Spinal cord (tissue), 10 donors: ENCODE data around the gene ZNF652. TPM values are rescaled to one million over a fixed set of nuclear protein-coding genes. Genes with fewer than 3 reads are reported as not detected.
"Not testable (repeated sequence)": the region's sequence is repeated elsewhere in the genome, so short reads cannot be mapped to it uniquely, and the experiment has no call there.

Experiments
- DNase-seq, 6 donors: peaks; one replicate each; pipeline versions ENCODE4 v3.0.0 to v3.0.0-alpha.2; 2013 to 2015; ENCODE audit warnings: low spot score in 6 of 6, low read depth in 4 of 6
- H3K27ac ChIP-seq: one replicate; pipeline ENCODE4 v1.5.1; 2013; ENCODE audit warnings: low read depth, low read length, control low read depth
- H3K27me3 ChIP-seq: one replicate; pipeline ENCODE4 v1.6.1; 2013; ENCODE audit warnings: low read length; ENCODE audit not compliant: control insufficient read depth, insufficient read depth
- H3K36me3 ChIP-seq: one replicate; pipeline ENCODE4 v1.6.1; 2013; ENCODE audit warnings: low read length; ENCODE audit not compliant: control insufficient read depth, insufficient read depth
- H3K4me1 ChIP-seq: one replicate; pipeline ENCODE4 v1.6.1; 2013; ENCODE audit warnings: low read length; ENCODE audit not compliant: control insufficient read depth, insufficient read depth
- H3K4me3 ChIP-seq: one replicate; pipeline ENCODE4 v1.5.1; 2013; ENCODE audit warnings: low read depth, low read length, control low read depth
- H3K9me3 ChIP-seq: one replicate; pipeline ENCODE4 v1.6.1; 2013; ENCODE audit warnings: low read length; ENCODE audit not compliant: control insufficient read depth, insufficient read depth
- WGBS: methylation state at CpG from one replicate; pipeline ENCODE4 v1.1.5; 2013; ENCODE audit warnings: missing lambda C conversion rate; ENCODE audit not compliant: insufficient coverage; 5-methylcytosine and 5-hydroxymethylcytosine counted together
- polyA plus RNA-seq, 2 donors: library from polyadenylated mRNA; unstranded; fragments of 120-200 nt; gene quantifications; one replicate each; pipeline ENCODE4 v1.2.1, GENCODE V29; 2013; ENCODE audit not compliant: insufficient read length in 2 of 2
- total RNA-seq, 2 donors: library from RNA; depleted of rRNA in 1 of 2; stranded (reverse); fragments of 120-200 nt in 1 of 2; fragments of >200 nt in 1 of 2; gene quantifications; one replicate each; pipeline versions ENCODE4 v1.2.3 to v1.2.4, GENCODE V29; 2013 to 2014
- donor health status: healthy.

The ZNF652 gene
- total and polyA plus RNA-seq, 4 donors = 32.3 to 56.4 (median 39.1) TPM

GRCh38 chr17:49401971-49402611, 40.0 kb upstream of the ZNF652 start:
- Histone ChIP-seq H3K4me3 (no peak overlapping the region), H3K36me3 (peaks cover 47% of the 10 kb centered on the region), H3K27ac (peak overlapping the region; percentile 67), H3K9me3 (no peaks in the 10 kb centered on the region), H3K27me3 (no peaks in the 10 kb centered on the region), H3K4me1 (peaks cover 19% of the 10 kb centered on the region)
- WGBS = 21% methylated on average over 4 of the region's 6 CpGs
- peak in 2 of 6 donors; percentile 61 to 70 for DNase-seq

- Histone ChIP-seq H3K27ac (no peak overlapping the region), H3K4me3 (no peak overlapping the region)
- WGBS = 90% methylated on average over 2 of the region's 3 CpGs
Measured at GRCh38 chr17:49399995-49400394, 37.9 kb upstream of the ZNF652 start.

GRCh38 chr17:49397586-49397985, 35.5 kb upstream of the ZNF652 start:
- WGBS = 69% methylated on average over 2 of the region's 4 CpGs
- no peak for DNase-seq

More at GRCh38 chr17:49399995-49400394, 37.9 kb upstream of the ZNF652 start:
- no peaks in the 10 kb centered on the region for H3K27me3 ChIP-seq
- peaks cover 28% of the 10 kb centered on the region for H3K36me3 ChIP-seq
- DNase-seq = no peak
- H3K9me3 ChIP-seq = no peaks in the 10 kb centered on the region
- H3K4me1 ChIP-seq = peaks cover 19% of the 10 kb centered on the region

GRCh38 chr17:49393491-49394255, 31.6 kb upstream of the ZNF652 start:
- no peak overlapping the region for H3K27ac ChIP-seq

More at GRCh38 chr17:49397586-49397985, 35.5 kb upstream of the ZNF652 start:
- Histone ChIP-seq H3K4me1 (peaks cover 15% of the 10 kb centered on the region), H3K27me3 (no peaks in the 10 kb centered on the region), H3K4me3 (no peak overlapping the region), H3K9me3 (no peaks in the 10 kb centered on the region), H3K27ac (no peak overlapping the region), H3K36me3 (peaks cover 4% of the 10 kb centered on the region)

GRCh38 chr17:49390548-49391324, 28.7 kb upstream of the ZNF652 start:
- peak overlapping the region; percentile 15 for H3K27ac ChIP-seq
- no peaks in the 10 kb centered on the region for H3K36me3 ChIP-seq
- no peaks in the 10 kb centered on the region for H3K9me3 ChIP-seq
- WGBS = 68% methylated on average over 6 of the region's 9 CpGs
- H3K27me3 ChIP-seq = no peaks in the 10 kb centered on the region
- H3K4me3 ChIP-seq = no peak overlapping the region
- no peak for DNase-seq
- peaks cover 10% of the 10 kb centered on the region for H3K4me1 ChIP-seq

More at GRCh38 chr17:49393491-49394255, 31.6 kb upstream of the ZNF652 start:
- H3K27me3 ChIP-seq = no peaks in the 10 kb centered on the region
- H3K9me3 ChIP-seq = no peaks in the 10 kb centered on the region
- WGBS = 53% methylated on average over 2 of the region's 8 CpGs
- H3K36me3 ChIP-seq = no peaks in the 10 kb centered on the region
- H3K4me3 ChIP-seq = no peak overlapping the region
- no peak for DNase-seq
- H3K4me1 ChIP-seq = peaks cover 10% of the 10 kb centered on the region

- not testable (repeated sequence) for H3K27me3 ChIP-seq, H3K9me3 ChIP-seq, H3K4me3 ChIP-seq, H3K36me3 ChIP-seq, H3K27ac ChIP-seq, H3K4me1 ChIP-seq
- 100% methylated on average over 1 of the region's 12 CpGs for WGBS
- peak in 1 of 6 donors; percentile 49 for DNase-seq
Measured at GRCh38 chr17:49389514-49390347, 27.7 kb upstream of the ZNF652 start.

GRCh38 chr17:49388692-49389513, 26.9 kb upstream of the ZNF652 start:
- Histone ChIP-seq H3K27ac (no peak overlapping the region), H3K36me3 (no peaks in the 10 kb centered on the region), H3K4me3 (no peak overlapping the region), H3K9me3 (no peaks in the 10 kb centered on the region), H3K27me3 (no peaks in the 10 kb centered on the region), H3K4me1 (peaks cover 7% of the 10 kb centered on the region)
- 89% methylated on average over 5 of the region's 8 CpGs for WGBS
- DNase-seq = no peak

- H3K27ac ChIP-seq = no peak overlapping the region
- no peaks in the 10 kb centered on the region for H3K27me3 ChIP-seq
- no peak for DNase-seq
- H3K4me3 ChIP-seq = no peak overlapping the region
- H3K9me3 ChIP-seq = peaks cover 1% of the 10 kb centered on the region
- H3K4me1 ChIP-seq = peaks cover 7% of the 10 kb centered on the region
- H3K36me3 ChIP-seq = no peaks in the 10 kb centered on the region
- 97% methylated on average over 3 of the region's 6 CpGs for WGBS
Measured at GRCh38 chr17:49388290-49388640, 26.2 kb upstream of the ZNF652 start.
